ENCODE measurements around the gene CDON. TPM values are rescaled to one million over a fixed set of nuclear protein-coding genes. Genes with fewer than 3 reads are reported as not detected.

The CDON gene
- total RNA-seq, 1 experiment from 2014 or later, result 34.1 TPM

- DNase-seq (ENCODE audit: low spot score) (no peak), ATAC-seq (no peak)
- no peak overlapping the region for H3K4me3 Mint-ChIP-seq
- H3K27me3 Mint-ChIP-seq (ENCODE audit: low read depth), result no peaks in the 10 kb centered on the region
- H3K4me1 Mint-ChIP-seq, result peaks cover 20% of the 10 kb centered on the region
- no peaks in the 10 kb centered on the region for H3K36me3 Mint-ChIP-seq
- H3K27ac Mint-ChIP-seq, result no peak overlapping the region; the same call in 1 of the 2 replicates
- no peak for TF ChIP-seq E2F1 (CRISPR knock-in tag; IDR thresholded peaks at IDR 0.05)
- TF ChIP-seq CBFB (CRISPR knock-in tag; IDR thresholded peaks at IDR 0.05; ENCODE audit: low read depth), result no peak
- no peak for TF ChIP-seq HMGXB4 (CRISPR knock-in tag; IDR thresholded peaks at IDR 0.05)
- TF ChIP-seq FOXJ3 (CRISPR knock-in tag; IDR thresholded peaks at IDR 0.05; ENCODE audit: borderline replicate concordance), result no peak
- no peak for TF ChIP-seq PRRX2 (CRISPR knock-in tag; IDR thresholded peaks at IDR 0.05)
- TF ChIP-seq GABPB1 (CRISPR knock-in tag; IDR thresholded peaks at IDR 0.05), result no peak
- no peak for TF ChIP-seq NR2C2 (CRISPR knock-in tag; IDR thresholded peaks at IDR 0.05)
- POLR2A ChIA-PET, result no interaction called here
- H3K9me3 Mint-ChIP-seq, result 0 out of 2 replicates have a peak, but pooled peaks cover 3% of the 10 kb centered on the region
- CTCF ChIA-PET, result interaction anchor here (2.4 kb wide), 1 partner anchor 48 kb away, joined by 5 read pairs; no protein-coding TSS in a partner anchor
Measured at GRCh38 chr11:126109941-126110731, 47.5 kb upstream of the CDON start.

- Mint-ChIP-seq H3K4me1 (peaks cover 49% of the 10 kb centered on the region), H3K9me3 (0 out of 2 replicates have a peak, but pooled peaks cover 3% of the 10 kb centered on the region), H3K27me3 (ENCODE audit: low read depth) (peaks cover 3% of the 10 kb centered on the region), H3K36me3 (no peaks in the 10 kb centered on the region), H3K4me3 (no peak overlapping the region), H3K27ac (no peak overlapping the region)
- ChIA-PET CTCF (no interaction called here), POLR2A (no interaction called here)
- DNase-seq (ENCODE audit: low spot score) (no peak), ATAC-seq (no peak)
- TF ChIP-seq TCF7 (CRISPR knock-in tag; IDR thresholded peaks at IDR 0.05; ENCODE audit: low read depth), result no peak
- TF ChIP-seq ZNF281 (CRISPR knock-in tag; IDR thresholded peaks at IDR 0.05), result no peak
- no peak for TF ChIP-seq OVOL2 (CRISPR knock-in tag; IDR thresholded peaks at IDR 0.05; ENCODE audit: borderline replicate concordance)
- no peak for TF ChIP-seq GTF2I (CRISPR knock-in tag; conservative IDR thresholded peaks at IDR 0.05)
- no peak for TF ChIP-seq ELF4 (CRISPR knock-in tag; IDR thresholded peaks at IDR 0.05; ENCODE audit: low read depth)
- no peak for TF ChIP-seq FOXP1 (CRISPR knock-in tag; IDR thresholded peaks at IDR 0.05; ENCODE audit: borderline replicate concordance)
- no peak for TF ChIP-seq PREB (CRISPR knock-in tag; IDR thresholded peaks at IDR 0.05; ENCODE audit: borderline replicate concordance)
- no peak for TF ChIP-seq NFYB (CRISPR knock-in tag; conservative IDR thresholded peaks at IDR 0.05; ENCODE audit: low read depth)
- no peak for TF ChIP-seq TP53 (CRISPR knock-in tag; IDR thresholded peaks at IDR 0.05)
- TF ChIP-seq ZNF512 (CRISPR knock-in tag; IDR thresholded peaks at IDR 0.05; ENCODE audit: borderline replicate concordance), result no peak
- no peak for TF ChIP-seq MXD4 (CRISPR knock-in tag; IDR thresholded peaks at IDR 0.05; ENCODE audit: borderline replicate concordance)
- no peak for TF ChIP-seq ZNF423 (CRISPR knock-in tag; IDR thresholded peaks at IDR 0.05)
- no peak for TF ChIP-seq ZBTB43 (CRISPR knock-in tag; IDR thresholded peaks at IDR 0.05)
- no peak for TF ChIP-seq CDX4 (CRISPR knock-in tag; IDR thresholded peaks at IDR 0.05; ENCODE audit: borderline replicate concordance)
- no peak for TF ChIP-seq MYBL2 (CRISPR knock-in tag; IDR thresholded peaks at IDR 0.05)
Measured at GRCh38 chr11:126106594-126107328, 44.1 kb upstream of the CDON start.
